Neuron (in vitro differentiated cells): ENCODE results near the gene CRKL.
A peak's percentile ranks its signal among the peaks of the same experiment; 100 is the strongest.

Experiments
- H2AFZ ChIP-seq: one replicate; pipeline ENCODE4 v1.6.1; 2013; ENCODE audit warnings: low read depth, mild to moderate bottlenecking, inconsistent platforms, low read length, moderate library complexity
- H3K27me3 ChIP-seq: one replicate; pipeline ENCODE4 v1.6.1; 2013; ENCODE audit warnings: low read length; ENCODE audit not compliant: insufficient read depth
- H3K36me3 ChIP-seq: one replicate; pipeline ENCODE4 v1.6.1; 2013; ENCODE audit warnings: low read length; ENCODE audit not compliant: insufficient read depth
- H3K4me1 ChIP-seq: one replicate; pipeline ENCODE4 v1.6.1; 2013; ENCODE audit warnings: low read length; ENCODE audit not compliant: insufficient read depth
- H3K4me3 ChIP-seq: 2 replicates; pipeline ENCODE4 v1.5.1; 2013; ENCODE audit warnings: mild to moderate bottlenecking, low read length, moderate library complexity
- H3K9me3 ChIP-seq: one replicate; pipeline ENCODE4 v1.6.1; 2013; ENCODE audit warnings: low read length

The CRKL gene

GRCh38 chr22:20916916-20917810, at the start of gene CRKL:
CRKL (plus strand) TSS chr22:20917407; CDS start chr22:20917935, 528 bp downstream.
- H3K4me3 ChIP-seq, result peak within 1 kb of the TSS; percentile 92
- H3K27me3 ChIP-seq, result no peaks in the 10 kb centered on the region
- peak within 1 kb of the TSS; percentile 94 for H2AFZ ChIP-seq
- H3K36me3 ChIP-seq, result peaks cover 9% of the 10 kb centered on the region
- no peaks in the 10 kb centered on the region for H3K9me3 ChIP-seq
- H3K4me1 ChIP-seq, result peaks cover 17% of the 10 kb centered on the region

GRCh38 chr22:20868025-20868962, 48.9 kb upstream of the CRKL start:
- H3K9me3 ChIP-seq, result no peaks in the 10 kb centered on the region
- H3K4me1 ChIP-seq, result no peaks in the 10 kb centered on the region
- H3K36me3 ChIP-seq, result peaks cover 25% of the 10 kb centered on the region
- H2AFZ ChIP-seq, result no peak overlapping the region
- no peaks in the 10 kb centered on the region for H3K27me3 ChIP-seq
- no peak overlapping the region for H3K4me3 ChIP-seq

- H3K9me3 ChIP-seq, result no peaks in the 10 kb centered on the region
- no peak overlapping the region for H2AFZ ChIP-seq
- H3K4me1 ChIP-seq, result no peaks in the 10 kb centered on the region
- peaks cover 22% of the 10 kb centered on the region for H3K36me3 ChIP-seq
- no peak overlapping the region for H3K4me3 ChIP-seq
- H3K27me3 ChIP-seq, result no peaks in the 10 kb centered on the region
Measured at GRCh38 chr22:20869234-20869633, 48.0 kb upstream of the CRKL start.

- H2AFZ ChIP-seq, result no peak overlapping the region
- H3K9me3 ChIP-seq, result no peaks in the 10 kb centered on the region
- H3K4me3 ChIP-seq, result no peak overlapping the region
- H3K27me3 ChIP-seq, result no peaks in the 10 kb centered on the region
- H3K4me1 ChIP-seq, result no peaks in the 10 kb centered on the region
- H3K36me3 ChIP-seq, result peaks cover 17% of the 10 kb centered on the region
Measured at GRCh38 chr22:20873214-20873613, 44.0 kb upstream of the CRKL start.

GRCh38 chr22:20875296-20875695, 41.9 kb upstream of the CRKL start:
- Histone ChIP-seq H3K27me3 (no peaks in the 10 kb centered on the region), H3K36me3 (peaks cover 13% of the 10 kb centered on the region)

GRCh38 chr22:20877715-20878114, 39.5 kb upstream of the CRKL start:
- H3K4me3 ChIP-seq, result no peak overlapping the region
- no peaks in the 10 kb centered on the region for H3K27me3 ChIP-seq
- H3K4me1 ChIP-seq, result no peaks in the 10 kb centered on the region
- H2AFZ ChIP-seq, result no peak overlapping the region
- no peaks in the 10 kb centered on the region for H3K9me3 ChIP-seq
- peaks cover 9% of the 10 kb centered on the region for H3K36me3 ChIP-seq

More at GRCh38 chr22:20875296-20875695, 41.9 kb upstream of the CRKL start:
- Histone ChIP-seq H3K9me3 (no peaks in the 10 kb centered on the region), H3K4me1 (no peaks in the 10 kb centered on the region), H3K4me3 (no peak overlapping the region), H2AFZ (no peak overlapping the region)

GRCh38 chr22:20881231-20881630, 36.0 kb upstream of the CRKL start:
- Histone ChIP-seq H2AFZ (no peak overlapping the region), H3K4me1 (no peaks in the 10 kb centered on the region), H3K4me3 (no peak overlapping the region), H3K27me3 (no peaks in the 10 kb centered on the region), H3K36me3 (peaks cover 18% of the 10 kb centered on the region), H3K9me3 (no peaks in the 10 kb centered on the region)

GRCh38 chr22:20881869-20882815, 35.1 kb upstream of the CRKL start:
- H3K9me3 ChIP-seq, result no peaks in the 10 kb centered on the region
- H2AFZ ChIP-seq, result no peak overlapping the region
- peaks cover 20% of the 10 kb centered on the region for H3K36me3 ChIP-seq
- no peaks in the 10 kb centered on the region for H3K4me1 ChIP-seq
- H3K27me3 ChIP-seq, result no peaks in the 10 kb centered on the region
- H3K4me3 ChIP-seq, result no peak overlapping the region

GRCh38 chr22:20882855-20883254, 34.4 kb upstream of the CRKL start:
- no peak overlapping the region for H3K4me3 ChIP-seq
- H3K4me1 ChIP-seq, result no peaks in the 10 kb centered on the region
- peaks cover 26% of the 10 kb centered on the region for H3K36me3 ChIP-seq
- H3K9me3 ChIP-seq, result no peaks in the 10 kb centered on the region
- no peaks in the 10 kb centered on the region for H3K27me3 ChIP-seq
- H2AFZ ChIP-seq, result no peak overlapping the region

GRCh38 chr22:20884454-20884853, 32.8 kb upstream of the CRKL start:
- Histone ChIP-seq H3K36me3 (peaks cover 40% of the 10 kb centered on the region), H2AFZ (no peak overlapping the region), H3K4me1 (no peaks in the 10 kb centered on the region), H3K4me3 (no peak overlapping the region), H3K27me3 (no peaks in the 10 kb centered on the region), H3K9me3 (no peaks in the 10 kb centered on the region)

GRCh38 chr22:20885017-20885556, 32.1 kb upstream of the CRKL start:
- Histone ChIP-seq H3K4me3 (no peak overlapping the region), H3K4me1 (no peaks in the 10 kb centered on the region), H3K36me3 (peaks cover 44% of the 10 kb centered on the region), H3K9me3 (no peaks in the 10 kb centered on the region), H3K27me3 (no peaks in the 10 kb centered on the region), H2AFZ (no peak overlapping the region)
